OCI-LY1 (cell line): Measurements from ENCODE around the gene DLX3.

Experiments used
- EZH2 ChIP-seq: fragments of 200-600 bp; sonication (generic), shearing (Covaris generic); IDR thresholded peaks from 2 replicates; pipeline ENCODE4 v1.8.0; 2017; ENCODE audit warnings: borderline replicate concordance, mixed run types, mild to moderate bottlenecking, antibody characterized with exemption, low read length, moderate library complexity, mixed read lengths
- TF ChIP-seq, protein P1 (sequence below): fragments of 200-600 bp; sonication (generic), shearing (Covaris generic); IDR thresholded peaks from 2 replicates; pipeline ENCODE4 v1.5.1; 2017; ENCODE audit warnings: mild to moderate bottlenecking, antibody characterized with exemption, low read length, moderate library complexity, mixed read lengths

DNA sequence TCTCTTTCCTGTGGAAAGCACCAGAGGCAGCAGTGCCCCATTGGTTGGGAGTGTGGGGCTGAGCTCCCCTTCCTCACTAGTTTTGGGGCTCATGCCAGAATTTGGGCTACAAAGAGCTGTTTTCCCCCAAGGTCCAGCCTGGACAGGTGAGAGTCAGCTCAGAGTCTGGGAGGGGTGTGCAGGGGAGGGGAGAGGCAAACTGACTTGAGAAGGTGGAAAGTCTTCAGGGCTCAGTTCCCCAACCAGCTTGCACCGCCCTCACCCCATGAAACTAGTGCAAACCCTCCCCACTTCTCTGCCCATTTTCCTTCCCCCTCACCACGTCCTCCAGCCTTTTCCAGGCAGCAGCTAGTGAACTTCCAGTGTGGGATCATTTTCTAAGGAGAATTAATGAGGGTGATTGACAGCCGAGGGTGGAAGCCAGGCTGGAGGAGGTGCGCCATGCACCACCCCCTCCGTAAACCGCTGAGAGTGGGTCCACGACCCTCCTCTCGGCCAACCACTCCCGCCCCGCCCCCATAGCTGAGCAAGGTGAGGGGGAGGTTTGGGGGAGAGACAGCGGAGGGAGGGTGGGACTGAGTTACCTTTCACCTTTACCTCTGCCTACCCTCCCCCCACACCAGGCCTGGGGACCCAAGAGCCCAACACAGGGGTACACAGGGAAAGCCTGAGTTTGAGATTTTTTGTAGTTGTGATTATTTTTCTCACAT, 32.3 kb downstream of the DLX3 start:
- TF ChIP-seq, protein P1, sequence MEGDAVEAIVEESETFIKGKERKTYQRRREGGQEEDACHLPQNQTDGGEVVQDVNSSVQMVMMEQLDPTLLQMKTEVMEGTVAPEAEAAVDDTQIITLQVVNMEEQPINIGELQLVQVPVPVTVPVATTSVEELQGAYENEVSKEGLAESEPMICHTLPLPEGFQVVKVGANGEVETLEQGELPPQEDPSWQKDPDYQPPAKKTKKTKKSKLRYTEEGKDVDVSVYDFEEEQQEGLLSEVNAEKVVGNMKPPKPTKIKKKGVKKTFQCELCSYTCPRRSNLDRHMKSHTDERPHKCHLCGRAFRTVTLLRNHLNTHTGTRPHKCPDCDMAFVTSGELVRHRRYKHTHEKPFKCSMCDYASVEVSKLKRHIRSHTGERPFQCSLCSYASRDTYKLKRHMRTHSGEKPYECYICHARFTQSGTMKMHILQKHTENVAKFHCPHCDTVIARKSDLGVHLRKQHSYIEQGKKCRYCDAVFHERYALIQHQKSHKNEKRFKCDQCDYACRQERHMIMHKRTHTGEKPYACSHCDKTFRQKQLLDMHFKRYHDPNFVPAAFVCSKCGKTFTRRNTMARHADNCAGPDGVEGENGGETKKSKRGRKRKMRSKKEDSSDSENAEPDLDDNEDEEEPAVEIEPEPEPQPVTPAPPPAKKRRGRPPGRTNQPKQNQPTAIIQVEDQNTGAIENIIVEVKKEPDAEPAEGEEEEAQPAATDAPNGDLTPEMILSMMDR: no peak
- no peak for TF ChIP-seq EZH2
